Measurements from ENCODE around the gene PREX1.

PREX1 gene

GRCh38 chr20:48797850-48798747 lies 29.7 kb downstream of the PREX1 start:
- TF ChIP-seq, protein P1, sequence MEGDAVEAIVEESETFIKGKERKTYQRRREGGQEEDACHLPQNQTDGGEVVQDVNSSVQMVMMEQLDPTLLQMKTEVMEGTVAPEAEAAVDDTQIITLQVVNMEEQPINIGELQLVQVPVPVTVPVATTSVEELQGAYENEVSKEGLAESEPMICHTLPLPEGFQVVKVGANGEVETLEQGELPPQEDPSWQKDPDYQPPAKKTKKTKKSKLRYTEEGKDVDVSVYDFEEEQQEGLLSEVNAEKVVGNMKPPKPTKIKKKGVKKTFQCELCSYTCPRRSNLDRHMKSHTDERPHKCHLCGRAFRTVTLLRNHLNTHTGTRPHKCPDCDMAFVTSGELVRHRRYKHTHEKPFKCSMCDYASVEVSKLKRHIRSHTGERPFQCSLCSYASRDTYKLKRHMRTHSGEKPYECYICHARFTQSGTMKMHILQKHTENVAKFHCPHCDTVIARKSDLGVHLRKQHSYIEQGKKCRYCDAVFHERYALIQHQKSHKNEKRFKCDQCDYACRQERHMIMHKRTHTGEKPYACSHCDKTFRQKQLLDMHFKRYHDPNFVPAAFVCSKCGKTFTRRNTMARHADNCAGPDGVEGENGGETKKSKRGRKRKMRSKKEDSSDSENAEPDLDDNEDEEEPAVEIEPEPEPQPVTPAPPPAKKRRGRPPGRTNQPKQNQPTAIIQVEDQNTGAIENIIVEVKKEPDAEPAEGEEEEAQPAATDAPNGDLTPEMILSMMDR (IDR thresholded peaks at IDR 0.05) = no peak
- H3K4me3 ChIP-seq = no peak overlapping the region
- no peaks in the 10 kb centered on the region for H3K36me3 ChIP-seq
- H3K27ac ChIP-seq = no peak overlapping the region
- no peak for DNase-seq
- no peaks in the 10 kb centered on the region for H3K27me3 ChIP-seq
- H3K4me1 ChIP-seq = peaks cover 0 to 20% (median 11%) of the 10 kb centered on the region in 4 donors
- intact Hi-C loops (cut with DNase I; ENCODE audit: low total_unique reads) = no loop called here
- H3K9me3 ChIP-seq = no peaks in the 10 kb centered on the region

DNA sequence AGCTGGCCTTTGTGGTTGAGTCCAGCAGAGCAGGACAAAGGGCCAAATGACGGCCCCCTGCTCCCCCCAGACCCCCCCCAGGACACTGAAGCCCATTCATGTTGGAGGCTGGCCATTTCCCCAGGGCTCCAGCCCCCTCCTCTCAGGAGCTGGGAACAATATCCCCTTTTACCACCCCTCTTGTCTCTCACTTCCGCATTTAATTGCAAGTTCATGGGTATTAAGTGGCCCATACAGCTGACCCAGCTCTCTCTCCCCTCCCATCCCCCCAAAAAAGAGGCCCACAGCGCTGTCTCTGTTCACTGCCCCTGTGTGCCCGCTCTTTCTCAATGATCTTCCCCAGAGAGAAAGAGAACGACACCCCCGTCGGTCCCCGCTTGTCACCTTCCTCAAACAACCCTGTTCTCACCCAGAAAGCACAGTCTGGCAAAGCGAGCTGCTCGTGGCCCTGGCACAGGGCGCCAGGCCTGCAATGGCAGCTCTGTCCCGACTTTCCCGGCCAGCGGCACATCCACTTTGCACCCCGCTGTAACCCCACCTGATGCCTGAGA lies 30.4 kb downstream of the PREX1 start:
- DNase-seq = peak; percentile 63 to 80
- Histone ChIP-seq H3K27me3 (no peaks in the 10 kb centered on the region), H3K36me3 (no peaks in the 10 kb centered on the region), H3K27ac (no peak overlapping the region), H3K4me1 (peaks cover 0 to 20% (median 11%) of the 10 kb centered on the region in 4 donors), H3K4me3 (no peak overlapping the region), H3K9me3 (no peaks in the 10 kb centered on the region)
- intact Hi-C loops (cut with DNase I; ENCODE audit: low total_unique reads) = no loop called here
- TF ChIP-seq, protein P1 (IDR thresholded peaks at IDR 0.05) = no peak

GRCh38 chr20:48795732-48796131 lies 32.1 kb downstream of the PREX1 start:
- TF ChIP-seq, protein P1 (IDR thresholded peaks at IDR 0.05) = no peak
- Histone ChIP-seq H3K9me3 (no peaks in the 10 kb centered on the region), H3K27ac (no peak overlapping the region), H3K4me3 (no peak overlapping the region), H3K4me1 (peaks cover 0 to 36% (median 25%) of the 10 kb centered on the region in 4 donors), H3K27me3 (no peaks in the 10 kb centered on the region), H3K36me3 (no peaks in the 10 kb centered on the region)
- DNase-seq = no peak
- intact Hi-C loops (cut with DNase I; ENCODE audit: low total_unique reads) = no loop called here

DNA sequence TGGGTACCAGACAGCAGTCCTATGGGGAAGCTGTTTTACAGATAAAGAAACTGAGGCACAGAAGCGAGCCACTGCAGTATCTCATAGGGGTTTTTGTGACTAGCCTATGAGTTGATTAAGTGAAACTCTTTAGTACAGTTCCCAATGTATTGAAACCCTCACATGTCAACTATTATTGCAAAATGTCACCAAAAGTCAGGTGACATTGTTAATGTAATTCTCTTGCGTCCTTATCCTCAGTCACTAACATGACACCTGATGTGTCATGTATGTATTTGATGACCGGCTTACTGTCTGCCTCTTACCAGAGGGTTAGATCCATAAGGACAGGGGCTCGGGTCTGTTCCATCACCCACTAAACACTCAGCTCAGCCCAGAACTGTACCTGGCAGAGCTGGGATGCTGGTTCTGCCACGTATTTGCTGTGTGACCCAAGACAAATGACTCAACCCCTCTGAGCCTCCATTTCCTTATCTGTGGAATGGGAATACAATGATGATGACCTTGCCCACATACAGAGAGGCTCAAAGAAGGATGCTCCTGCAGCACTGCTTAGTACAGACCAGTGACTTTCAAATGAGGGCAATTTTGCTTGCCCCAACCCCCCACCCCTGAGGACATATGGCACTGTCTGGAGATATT lies 32.9 kb downstream of the PREX1 start:
- H3K36me3 ChIP-seq = no peaks in the 10 kb centered on the region
- no peaks in the 10 kb centered on the region for H3K27me3 ChIP-seq
- no peak for DNase-seq
- TF ChIP-seq, protein P1 (IDR thresholded peaks at IDR 0.05) = no peak
- H3K9me3 ChIP-seq = no peaks in the 10 kb centered on the region
- peaks cover 0 to 38% (median 28%) of the 10 kb centered on the region in 4 donors for H3K4me1 ChIP-seq
- H3K27ac ChIP-seq = no peak overlapping the region
- no peak overlapping the region for H3K4me3 ChIP-seq
- intact Hi-C loops (cut with DNase I; ENCODE audit: low total_unique reads) = no loop called here

DNA sequence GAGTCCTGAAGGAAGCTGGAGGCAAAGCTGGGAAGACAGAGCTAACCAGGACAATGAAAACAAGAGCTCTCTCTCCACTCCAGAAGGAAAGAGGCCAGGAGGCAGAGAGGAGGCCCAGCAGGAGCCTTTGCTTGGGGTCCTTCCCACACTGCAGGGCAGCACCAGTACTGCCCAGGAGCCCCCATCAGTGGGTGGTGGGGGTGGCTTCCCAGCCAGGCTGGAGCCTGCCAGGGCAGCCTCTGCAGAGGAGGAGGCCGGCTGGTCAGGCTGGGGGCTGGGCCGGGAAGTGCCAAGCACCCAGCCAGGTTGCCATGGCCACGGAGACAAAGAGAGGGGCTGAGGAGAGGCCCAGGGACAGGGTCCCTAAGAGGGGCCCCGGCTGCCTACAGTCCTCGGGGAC lies 33.4 kb downstream of the PREX1 start:
- H3K4me1 ChIP-seq = peaks cover 0 to 36% (median 28%) of the 10 kb centered on the region in 4 donors
- H3K27ac ChIP-seq = no peak overlapping the region
- TF ChIP-seq, protein P1 (IDR thresholded peaks at IDR 0.05) = no peak
- no peaks in the 10 kb centered on the region for H3K27me3 ChIP-seq
- intact Hi-C loops (cut with DNase I; ENCODE audit: low total_unique reads) = no loop called here
- DNase-seq = no peak
- H3K9me3 ChIP-seq = no peaks in the 10 kb centered on the region
- no peak overlapping the region for H3K4me3 ChIP-seq
- no peaks in the 10 kb centered on the region for H3K36me3 ChIP-seq
